Esophagus squamous epithelium (tissue), 4 donors: ENCODE measurements around the gene LDLRAD4.

Experiments used
- CTCF ChIP-seq, 6 experiments: fragments of 450-650 bp in 4 of 6; fragments of 200-600 bp in 2 of 6; sonication (generic) in 2 of 6; IDR thresholded peaks; one replicate each; pipeline ENCODE4 v1.5.1; 2016 to 2019; ENCODE audit warnings: antibody characterized with exemption in 6 of 6, mild to moderate bottlenecking in 4 of 6, moderate library complexity in 4 of 6
- POLR2A ChIP-seq, 4 donors: fragments of 450-650 bp; IDR thresholded peaks; one replicate each; pipeline ENCODE4 v1.6.1; 2017; ENCODE audit warnings: antibody characterized with exemption in 4 of 4, mild to moderate bottlenecking in 4 of 4, moderate library complexity in 3 of 4

- TF ChIP-seq CTCF (IDR thresholded peaks at IDR 0.05) (no peak), POLR2A (IDR thresholded peaks at IDR 0.05) (no peak)
These were observed 478.4 kb downstream of the LDLRAD4 start for GRCh38 chr18:13696961-13697360.
